Epidermal melanocyte (primary cell): ENCODE measurements around the gene SKAP2.

ENCODE experiments used
- DNase-seq: peaks from one replicate; pipeline ENCODE4 v3.0.0; 2011; ENCODE audit warnings: low spot score; ENCODE audit not compliant: insufficient read length

Gene SKAP2

GRCh38 chr7:26639695-26640094 lies 224.7 kb downstream of the SKAP2 start:
- no peak for DNase-seq

- no peak for DNase-seq
Measured at GRCh38 chr7:26639111-26639510, 225.3 kb downstream of the SKAP2 start.

DNA sequence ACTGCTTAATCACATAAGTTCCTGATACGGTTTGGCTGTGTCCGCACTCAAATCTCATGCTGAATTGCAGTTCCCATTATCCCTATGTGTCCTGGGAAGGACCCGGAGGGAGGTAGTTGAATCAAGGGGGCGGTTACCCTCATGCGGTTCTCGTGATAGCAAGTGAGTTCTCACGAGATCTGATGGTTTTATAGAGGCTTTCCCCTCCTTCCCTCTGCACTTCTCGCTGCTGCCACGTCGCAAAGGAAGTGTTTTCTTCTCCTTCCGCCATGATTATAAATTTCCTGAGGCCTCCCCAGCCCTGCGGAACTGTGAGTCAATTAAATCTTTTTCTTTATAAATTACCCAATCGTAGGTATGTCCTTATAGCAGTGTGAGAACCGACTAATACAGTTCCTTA lies 226.2 kb downstream of the SKAP2 start:
- no peak for DNase-seq

DNA sequence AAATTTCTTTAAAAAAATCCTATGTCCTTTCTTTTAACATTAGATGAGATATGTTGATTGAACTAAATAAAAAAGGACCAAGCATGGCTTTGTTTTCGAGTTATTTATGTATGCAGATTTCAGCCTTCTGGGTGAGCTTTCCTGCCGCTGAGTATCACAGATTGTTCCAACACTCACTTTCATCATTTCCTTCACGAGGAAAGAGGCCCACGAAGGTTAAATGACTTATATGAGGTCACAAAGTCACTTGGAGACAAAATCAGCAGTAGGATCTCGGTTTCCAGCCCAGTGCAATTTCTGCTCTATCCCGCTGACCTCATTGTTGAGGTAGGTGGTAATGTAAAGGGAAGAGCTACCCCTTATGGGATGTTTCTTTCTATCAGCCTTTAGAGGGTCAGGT lies 226.8 kb downstream of the SKAP2 start:
- no peak for DNase-seq

- DNase-seq = no peak
Measured at GRCh38 chr7:26636808-26637207, 227.6 kb downstream of the SKAP2 start.

DNA sequence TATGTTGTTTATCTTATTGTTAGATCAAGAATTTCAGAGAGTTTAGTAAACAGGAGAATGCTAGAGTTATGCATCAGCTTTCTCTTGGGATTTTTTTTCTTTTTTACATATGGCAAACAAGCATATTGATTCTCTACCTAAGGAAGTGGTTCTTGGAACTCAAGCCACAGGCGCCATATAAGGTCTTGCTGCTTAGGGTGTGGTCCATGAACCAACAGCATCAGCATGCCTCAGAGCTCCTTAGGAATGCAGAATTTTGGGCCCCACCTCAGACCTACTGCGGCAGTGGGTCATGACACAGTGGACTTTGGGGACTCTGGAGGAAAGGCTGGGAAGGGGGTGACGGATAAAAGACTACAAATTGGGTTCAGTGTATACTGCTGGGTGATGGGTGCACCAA lies 230.8 kb downstream of the SKAP2 start:
- DNase-seq = no peak

DNA sequence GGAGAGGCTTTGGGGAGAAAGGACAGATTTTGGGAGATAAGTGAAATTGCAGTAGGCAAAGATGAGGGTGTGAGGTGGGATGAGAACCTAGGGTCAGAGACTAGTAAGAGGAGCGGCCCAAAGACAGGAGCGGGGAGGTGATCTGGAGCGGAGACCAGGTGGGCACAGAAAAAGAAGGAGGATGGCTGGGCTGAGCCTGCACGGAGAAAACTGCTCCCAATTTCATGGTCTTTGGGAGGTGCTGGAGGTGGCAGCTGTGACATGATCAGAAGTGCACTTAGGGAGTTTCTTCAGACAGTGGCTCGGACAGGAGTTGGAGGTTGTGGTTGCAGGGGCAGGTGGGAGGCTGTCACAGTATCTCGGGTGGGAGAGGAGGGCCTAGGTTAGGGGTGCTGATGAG lies 232.8 kb downstream of the SKAP2 start:
- no peak for DNase-seq

- no peak for DNase-seq
Measured at GRCh38 chr7:26630941-26631580, 233.3 kb downstream of the SKAP2 start.

DNA sequence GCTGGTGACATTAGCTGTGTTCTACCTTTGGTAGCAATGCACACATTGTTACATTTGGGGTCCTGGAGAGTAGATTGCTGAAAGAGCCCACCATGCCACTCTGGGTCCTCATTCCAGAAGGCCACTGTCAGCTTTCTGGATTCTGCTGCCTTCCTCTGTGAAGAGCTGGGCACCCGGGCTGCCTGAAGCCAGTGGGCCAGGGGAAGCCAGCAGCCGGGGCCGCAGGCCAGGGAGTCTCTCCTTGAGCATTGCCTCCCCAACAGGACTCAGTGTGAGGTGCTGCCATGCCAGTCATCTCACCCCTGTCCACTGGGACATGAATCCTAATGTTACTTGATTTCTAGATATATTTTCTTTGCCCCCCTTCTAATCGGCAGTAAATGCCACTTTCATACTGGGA lies 234.0 kb downstream of the SKAP2 start:
- no peak for DNase-seq

GRCh38 chr7:26629696-26630095 lies 234.7 kb downstream of the SKAP2 start:
- no peak for DNase-seq

DNA sequence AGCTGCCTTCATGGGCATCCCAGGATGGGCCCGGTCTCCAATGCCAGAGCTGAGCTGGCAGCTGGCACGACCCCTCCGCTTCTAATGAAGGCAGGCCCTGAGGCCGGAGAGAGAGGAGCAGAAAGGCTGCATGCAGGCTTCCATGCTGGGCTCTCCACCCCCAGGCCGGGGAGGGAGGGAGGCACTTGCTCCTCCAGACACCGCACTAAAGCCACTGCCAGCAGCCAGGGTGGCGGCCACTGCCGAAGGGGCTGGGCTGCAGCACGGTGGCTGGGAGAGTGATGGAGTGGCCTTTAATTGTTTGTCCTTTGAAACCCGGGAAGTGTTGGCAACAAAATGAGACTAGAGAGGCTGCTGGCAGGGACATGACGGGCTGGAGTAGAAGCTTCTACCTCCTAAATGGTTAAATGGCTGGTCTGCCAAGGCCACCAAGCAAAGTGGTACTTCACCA lies 236.5 kb downstream of the SKAP2 start:
- DNase-seq = no peak

DNA sequence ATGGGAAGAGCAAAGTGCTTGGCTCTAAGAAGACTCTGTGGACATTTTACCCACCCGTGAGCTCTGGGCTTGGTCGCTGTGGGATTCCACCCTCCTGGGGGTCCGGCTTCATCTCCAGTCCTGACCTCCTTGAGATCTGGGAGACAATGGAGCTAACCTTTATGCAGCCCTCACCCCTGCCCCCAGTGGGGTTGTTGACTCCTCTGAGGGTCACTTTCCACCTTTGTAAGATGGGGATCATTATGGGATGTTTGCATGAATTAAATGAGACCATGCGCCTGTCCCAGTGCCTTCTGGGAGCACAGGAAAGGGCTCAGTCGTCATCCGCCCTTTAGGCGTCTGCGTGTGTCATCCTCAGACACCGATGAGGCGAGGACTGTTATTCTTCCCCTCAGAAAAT lies 237.2 kb downstream of the SKAP2 start:
- no peak for DNase-seq

GRCh38 chr7:26626687-26627086 lies 237.7 kb downstream of the SKAP2 start:
- DNase-seq = no peak

- DNase-seq = no peak
Measured at GRCh38 chr7:26626156-26626555, 238.2 kb downstream of the SKAP2 start.

DNA sequence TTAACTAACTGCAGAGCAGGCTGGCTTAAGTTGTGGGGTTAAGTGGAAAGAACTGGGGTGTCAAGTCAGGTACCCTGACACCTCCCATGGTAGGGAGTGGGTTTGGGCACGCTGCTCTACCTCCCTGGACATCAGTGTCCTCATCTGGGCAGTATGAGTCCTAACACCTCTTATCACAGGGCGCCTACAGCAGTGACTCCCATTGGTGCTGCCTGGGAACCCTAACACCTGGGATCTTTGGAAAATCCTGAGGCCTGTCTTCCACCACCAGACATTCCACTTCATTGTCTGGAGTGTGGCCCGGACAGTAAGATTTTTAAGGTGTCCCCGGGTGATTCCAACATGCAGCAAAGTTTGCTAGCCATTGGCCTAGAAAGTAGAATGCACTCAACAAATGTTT lies 239.1 kb downstream of the SKAP2 start:
- DNase-seq = no peak

GRCh38 chr7:26624839-26625238 lies 239.6 kb downstream of the SKAP2 start:
- no peak for DNase-seq

DNA sequence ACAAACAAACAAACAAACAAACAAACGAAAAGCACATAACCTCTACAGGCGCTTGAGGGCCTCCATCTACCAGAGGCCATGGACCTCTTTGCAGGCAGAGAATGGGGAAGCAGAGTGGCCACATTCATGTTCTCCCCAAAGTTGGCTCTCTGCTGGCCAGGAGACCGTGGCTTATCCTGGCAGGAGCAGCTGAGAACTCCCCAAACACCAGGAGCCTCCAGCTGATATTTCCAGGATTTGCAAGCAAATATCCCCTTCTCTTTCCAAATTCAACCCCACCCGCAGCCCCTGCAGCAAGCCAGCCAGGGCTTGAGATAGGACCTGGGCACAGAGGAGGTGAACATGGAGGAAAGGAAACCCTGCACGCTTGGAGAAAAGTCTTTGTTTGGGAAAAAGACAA lies 240.0 kb downstream of the SKAP2 start:
- DNase-seq = no peak

DNA sequence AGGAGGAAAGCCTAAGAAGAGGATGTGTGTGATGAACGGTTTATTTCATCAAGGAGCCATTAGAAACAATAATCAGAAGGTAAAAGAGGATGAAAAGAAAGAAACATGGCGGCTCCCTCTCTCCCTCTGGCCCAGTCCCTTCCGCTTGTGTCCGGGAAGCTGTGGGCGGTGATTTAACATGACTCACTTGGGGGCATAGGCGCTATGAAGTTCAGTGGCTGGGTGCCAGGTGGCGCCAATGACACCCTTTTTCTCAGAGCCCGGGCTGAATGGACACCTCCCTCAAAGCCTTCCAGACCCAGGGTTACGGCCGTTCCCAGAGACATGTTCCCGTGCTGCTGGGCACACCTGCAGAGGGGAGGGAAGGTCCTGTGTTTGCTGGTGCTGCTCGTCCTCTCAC lies 244.0 kb downstream of the SKAP2 start:
- DNase-seq = no peak

GRCh38 chr7:26619348-26619984 lies 244.9 kb downstream of the SKAP2 start:
- DNase-seq = no peak

DNA sequence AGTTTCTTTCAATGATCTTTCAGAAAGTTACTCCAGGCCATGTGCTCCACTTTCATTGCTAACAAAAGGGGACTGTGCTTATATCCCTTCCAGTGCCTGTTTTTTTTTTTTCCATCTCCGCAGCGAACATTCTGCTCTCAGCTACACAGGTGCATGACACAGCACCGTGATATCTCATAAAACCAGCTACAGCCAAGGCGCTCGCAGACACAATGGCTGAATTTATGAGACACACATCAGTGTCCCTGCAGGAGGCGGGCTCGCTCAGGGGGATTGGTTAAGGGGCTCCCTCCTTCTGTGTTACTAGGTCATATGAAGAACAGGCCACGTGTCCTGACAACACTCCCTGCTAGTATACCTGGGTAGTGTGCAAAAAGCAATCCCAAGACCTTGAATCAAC lies 245.5 kb downstream of the SKAP2 start:
- no peak for DNase-seq

GRCh38 chr7:26618449-26618848 lies 245.9 kb downstream of the SKAP2 start:
- DNase-seq = no peak
